ENCODE results near the gene VSIG1. TPM values are rescaled to one million over a fixed set of nuclear protein-coding genes. Genes with fewer than 3 reads are reported as not detected.

Gene VSIG1
- total and polyA plus RNA-seq, 2 experiments from 2014 or later: 1.2 to 1.7 TPM

- Mint-ChIP-seq H3K27me3 (ENCODE audit: insufficient read depth, low read depth, poor library complexity) (no peaks in the 10 kb centered on the region), H3K4me1 (peaks cover 8% of the 10 kb centered on the region; the same call in 2 of the 3 replicates), H3K27ac (no peak overlapping the region), H3K9me3 (no peaks in the 10 kb centered on the region), H3K4me3 (no peak overlapping the region), H3K36me3 (ENCODE audit: low read depth) (no peaks in the 10 kb centered on the region)
- Histone ChIP-seq H3K27me3 (ENCODE audit: insufficient read depth) (no peaks in the 10 kb centered on the region), H2AFZ (no peak overlapping the region), H3K4me3 (no peak overlapping the region), H3K79me2 (replicated peaks; ENCODE audit: insufficient read depth) (no peaks in the 10 kb centered on the region), H3K27ac (ENCODE audit: low read depth) (no peak overlapping the region), H3K36me3 (ENCODE audit: insufficient read depth) (no peaks in the 10 kb centered on the region), H3K4me2 (no peak overlapping the region), H4K20me1 (replicated peaks; ENCODE audit: insufficient read depth) (no peaks in the 10 kb centered on the region), H3K4me1 (ENCODE audit: insufficient read depth) (no peaks in the 10 kb centered on the region; the same call in 1 of the 2 replicates), H3K9me2 (ENCODE audit: insufficient read depth) (no peaks in the 10 kb centered on the region), H3F3A (replicated peaks; ENCODE audit: low read depth) (no peaks in the 10 kb centered on the region)
- TF ChIP-seq STAT1 (IDR thresholded peaks at IDR 0.05; ENCODE audit: unreplicated experiment): no peak
- TF ChIP-seq EZH2phosphoT487 (IDR thresholded peaks at IDR 0.05; ENCODE audit: unreplicated experiment): no peak
- no peak for TF ChIP-seq CREB1 (CRISPR knock-in tag; IDR thresholded peaks at IDR 0.05; ENCODE audit: low read depth)
- no peak for TF ChIP-seq POLR2AphosphoS5 (IDR thresholded peaks at IDR 0.05; ENCODE audit: low read depth)
- no peak for TF ChIP-seq EZH2 (IDR thresholded peaks at IDR 0.05; ENCODE audit: low read depth, unreplicated experiment)
- no peak for TF ChIP-seq NANOG (IDR thresholded peaks at IDR 0.05; ENCODE audit: borderline replicate concordance)
- no peak for TF ChIP-seq ZNF331 (CRISPR knock-in tag; IDR thresholded peaks at IDR 0.05; ENCODE audit: low read depth)
- TF ChIP-seq, protein P1, sequence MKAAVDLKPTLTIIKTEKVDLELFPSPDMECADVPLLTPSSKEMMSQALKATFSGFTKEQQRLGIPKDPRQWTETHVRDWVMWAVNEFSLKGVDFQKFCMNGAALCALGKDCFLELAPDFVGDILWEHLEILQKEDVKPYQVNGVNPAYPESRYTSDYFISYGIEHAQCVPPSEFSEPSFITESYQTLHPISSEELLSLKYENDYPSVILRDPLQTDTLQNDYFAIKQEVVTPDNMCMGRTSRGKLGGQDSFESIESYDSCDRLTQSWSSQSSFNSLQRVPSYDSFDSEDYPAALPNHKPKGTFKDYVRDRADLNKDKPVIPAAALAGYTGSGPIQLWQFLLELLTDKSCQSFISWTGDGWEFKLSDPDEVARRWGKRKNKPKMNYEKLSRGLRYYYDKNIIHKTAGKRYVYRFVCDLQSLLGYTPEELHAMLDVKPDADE (IDR thresholded peaks at IDR 0.05): no peak
- TF ChIP-seq, protein P2, sequence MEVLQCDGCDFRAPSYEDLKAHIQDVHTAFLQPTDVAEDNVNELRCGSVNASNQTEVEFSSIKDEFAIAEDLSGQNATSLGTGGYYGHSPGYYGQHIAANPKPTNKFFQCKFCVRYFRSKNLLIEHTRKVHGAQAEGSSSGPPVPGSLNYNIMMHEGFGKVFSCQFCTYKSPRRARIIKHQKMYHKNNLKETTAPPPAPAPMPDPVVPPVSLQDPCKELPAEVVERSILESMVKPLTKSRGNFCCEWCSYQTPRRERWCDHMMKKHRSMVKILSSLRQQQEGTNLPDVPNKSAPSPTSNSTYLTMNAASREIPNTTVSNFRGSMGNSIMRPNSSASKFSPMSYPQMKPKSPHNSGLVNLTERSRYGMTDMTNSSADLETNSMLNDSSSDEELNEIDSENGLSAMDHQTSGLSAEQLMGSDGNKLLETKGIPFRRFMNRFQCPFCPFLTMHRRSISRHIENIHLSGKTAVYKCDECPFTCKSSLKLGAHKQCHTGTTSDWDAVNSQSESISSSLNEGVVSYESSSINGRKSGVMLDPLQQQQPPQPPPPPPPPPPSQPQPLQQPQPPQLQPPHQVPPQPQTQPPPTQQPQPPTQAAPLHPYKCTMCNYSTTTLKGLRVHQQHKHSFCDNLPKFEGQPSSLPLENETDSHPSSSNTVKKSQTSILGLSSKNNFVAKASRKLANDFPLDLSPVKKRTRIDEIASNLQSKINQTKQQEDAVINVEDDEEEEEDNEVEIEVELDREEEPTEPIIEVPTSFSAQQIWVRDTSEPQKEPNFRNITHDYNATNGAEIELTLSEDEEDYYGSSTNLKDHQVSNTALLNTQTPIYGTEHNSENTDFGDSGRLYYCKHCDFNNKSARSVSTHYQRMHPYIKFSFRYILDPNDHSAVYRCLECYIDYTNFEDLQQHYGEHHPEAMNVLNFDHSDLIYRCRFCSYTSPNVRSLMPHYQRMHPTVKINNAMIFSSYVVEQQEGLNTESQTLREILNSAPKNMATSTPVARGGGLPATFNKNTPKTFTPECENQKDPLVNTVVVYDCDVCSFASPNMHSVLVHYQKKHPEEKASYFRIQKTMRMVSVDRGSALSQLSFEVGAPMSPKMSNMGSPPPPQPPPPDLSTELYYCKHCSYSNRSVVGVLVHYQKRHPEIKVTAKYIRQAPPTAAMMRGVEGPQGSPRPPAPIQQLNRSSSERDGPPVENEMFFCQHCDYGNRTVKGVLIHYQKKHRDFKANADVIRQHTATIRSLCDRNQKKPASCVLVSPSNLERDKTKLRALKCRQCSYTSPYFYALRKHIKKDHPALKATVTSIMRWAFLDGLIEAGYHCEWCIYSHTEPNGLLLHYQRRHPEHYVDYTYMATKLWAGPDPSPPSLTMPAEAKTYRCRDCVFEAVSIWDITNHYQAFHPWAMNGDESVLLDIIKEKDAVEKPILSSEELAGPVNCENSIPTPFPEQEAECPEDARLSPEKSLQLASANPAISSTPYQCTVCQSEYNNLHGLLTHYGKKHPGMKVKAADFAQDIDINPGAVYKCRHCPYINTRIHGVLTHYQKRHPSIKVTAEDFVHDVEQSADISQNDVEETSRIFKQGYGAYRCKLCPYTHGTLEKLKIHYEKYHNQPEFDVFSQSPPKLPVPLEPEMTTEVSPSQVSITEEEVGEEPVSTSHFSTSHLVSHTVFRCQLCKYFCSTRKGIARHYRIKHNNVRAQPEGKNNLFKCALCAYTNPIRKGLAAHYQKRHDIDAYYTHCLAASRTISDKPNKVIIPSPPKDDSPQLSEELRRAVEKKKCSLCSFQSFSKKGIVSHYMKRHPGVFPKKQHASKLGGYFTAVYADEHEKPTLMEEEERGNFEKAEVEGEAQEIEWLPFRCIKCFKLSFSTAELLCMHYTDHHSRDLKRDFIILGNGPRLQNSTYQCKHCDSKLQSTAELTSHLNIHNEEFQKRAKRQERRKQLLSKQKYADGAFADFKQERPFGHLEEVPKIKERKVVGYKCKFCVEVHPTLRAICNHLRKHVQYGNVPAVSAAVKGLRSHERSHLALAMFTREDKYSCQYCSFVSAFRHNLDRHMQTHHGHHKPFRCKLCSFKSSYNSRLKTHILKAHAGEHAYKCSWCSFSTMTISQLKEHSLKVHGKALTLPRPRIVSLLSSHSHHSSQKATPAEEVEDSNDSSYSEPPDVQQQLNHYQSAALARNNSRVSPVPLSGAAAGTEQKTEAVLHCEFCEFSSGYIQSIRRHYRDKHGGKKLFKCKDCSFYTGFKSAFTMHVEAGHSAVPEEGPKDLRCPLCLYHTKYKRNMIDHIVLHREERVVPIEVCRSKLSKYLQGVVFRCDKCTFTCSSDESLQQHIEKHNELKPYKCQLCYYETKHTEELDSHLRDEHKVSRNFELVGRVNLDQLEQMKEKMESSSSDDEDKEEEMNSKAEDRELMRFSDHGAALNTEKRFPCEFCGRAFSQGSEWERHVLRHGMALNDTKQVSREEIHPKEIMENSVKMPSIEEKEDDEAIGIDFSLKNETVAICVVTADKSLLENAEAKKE (CRISPR knock-in tag; IDR thresholded peaks at IDR 0.05): no peak
- no peak for TF ChIP-seq REST (IDR thresholded peaks at IDR 0.05; ENCODE audit: unreplicated experiment)
- TF ChIP-seq, protein P3, sequence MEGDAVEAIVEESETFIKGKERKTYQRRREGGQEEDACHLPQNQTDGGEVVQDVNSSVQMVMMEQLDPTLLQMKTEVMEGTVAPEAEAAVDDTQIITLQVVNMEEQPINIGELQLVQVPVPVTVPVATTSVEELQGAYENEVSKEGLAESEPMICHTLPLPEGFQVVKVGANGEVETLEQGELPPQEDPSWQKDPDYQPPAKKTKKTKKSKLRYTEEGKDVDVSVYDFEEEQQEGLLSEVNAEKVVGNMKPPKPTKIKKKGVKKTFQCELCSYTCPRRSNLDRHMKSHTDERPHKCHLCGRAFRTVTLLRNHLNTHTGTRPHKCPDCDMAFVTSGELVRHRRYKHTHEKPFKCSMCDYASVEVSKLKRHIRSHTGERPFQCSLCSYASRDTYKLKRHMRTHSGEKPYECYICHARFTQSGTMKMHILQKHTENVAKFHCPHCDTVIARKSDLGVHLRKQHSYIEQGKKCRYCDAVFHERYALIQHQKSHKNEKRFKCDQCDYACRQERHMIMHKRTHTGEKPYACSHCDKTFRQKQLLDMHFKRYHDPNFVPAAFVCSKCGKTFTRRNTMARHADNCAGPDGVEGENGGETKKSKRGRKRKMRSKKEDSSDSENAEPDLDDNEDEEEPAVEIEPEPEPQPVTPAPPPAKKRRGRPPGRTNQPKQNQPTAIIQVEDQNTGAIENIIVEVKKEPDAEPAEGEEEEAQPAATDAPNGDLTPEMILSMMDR (conservative IDR thresholded peaks at IDR 0.05; ENCODE audit: low read depth in 2 of 2): no peak
- TF ChIP-seq JUNB (IDR thresholded peaks at IDR 0.05; ENCODE audit: unreplicated experiment): no peak
- no peak for TF ChIP-seq ZNF114 (CRISPR knock-in tag; IDR thresholded peaks at IDR 0.05)
- DNase-seq (ENCODE audit: low spot score) (no peak), ATAC-seq (no peak)
These were observed 19.5 kb upstream of the VSIG1 start for GRCh38 chrX:108025376-108025775.
